ENCODE data around the gene NME1.
"Not testable (repeated sequence)": the region's sequence is repeated elsewhere in the genome, so short reads cannot be mapped to it uniquely, and the experiment has no call there.

The NME1 gene

GRCh38 chr17:51147650-51148049 lies 5.7 kb upstream of the NME1 start:
- DNase-seq, result no peak

GRCh38 chr17:51149163-51149562 lies 4.2 kb upstream of the NME1 start:
- DNase-seq, result no peak

GRCh38 chr17:51150932-51151331 lies 2.4 kb upstream of the NME1 start:
- DNase-seq, result no peak

- no peak for DNase-seq
Observed at GRCh38 chr17:51152766-51153209, 571 bp upstream of the NME1 start.

- DNase-seq, result no peak
Observed at GRCh38 chr17:51154176-51154575, 817 bp downstream of the NME1 start.

DNA sequence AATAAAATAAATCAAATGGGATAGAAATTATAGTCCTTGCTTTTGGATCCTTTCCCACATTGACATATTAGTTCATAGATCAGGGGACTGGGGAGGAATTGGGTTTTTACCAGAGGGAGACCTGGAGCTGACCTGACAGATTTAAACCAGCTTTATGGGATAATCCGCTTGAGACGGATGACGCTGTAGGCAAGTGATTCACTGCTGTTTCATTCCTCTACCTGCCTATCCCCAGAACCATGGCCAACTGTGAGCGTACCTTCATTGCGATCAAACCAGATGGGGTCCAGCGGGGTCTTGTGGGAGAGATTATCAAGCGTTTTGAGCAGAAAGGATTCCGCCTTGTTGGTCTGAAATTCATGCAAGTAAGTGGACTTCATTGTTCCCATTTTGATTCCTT lies 2.1 kb downstream of the NME1 start:
- no peak for DNase-seq

DNA sequence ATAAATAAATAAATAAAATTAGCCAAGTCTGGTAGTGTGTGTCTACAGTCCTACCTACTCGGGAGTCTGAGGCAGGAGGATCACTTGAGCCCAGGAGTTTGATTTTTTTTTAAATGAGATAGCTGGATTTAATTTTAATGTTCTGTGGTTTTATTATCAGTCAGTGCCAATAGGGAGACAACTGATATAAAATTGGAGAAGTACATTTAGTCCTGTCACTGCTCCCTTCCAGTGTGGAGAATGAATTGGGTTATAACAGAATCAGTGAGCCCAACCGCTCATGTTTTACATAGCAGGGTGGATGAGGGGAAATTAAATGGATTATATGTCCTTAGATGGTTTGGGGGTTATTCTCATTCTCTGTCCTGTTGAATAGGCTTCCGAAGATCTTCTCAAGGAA lies 6.2 kb downstream of the NME1 start:
- no peak for DNase-seq

DNA sequence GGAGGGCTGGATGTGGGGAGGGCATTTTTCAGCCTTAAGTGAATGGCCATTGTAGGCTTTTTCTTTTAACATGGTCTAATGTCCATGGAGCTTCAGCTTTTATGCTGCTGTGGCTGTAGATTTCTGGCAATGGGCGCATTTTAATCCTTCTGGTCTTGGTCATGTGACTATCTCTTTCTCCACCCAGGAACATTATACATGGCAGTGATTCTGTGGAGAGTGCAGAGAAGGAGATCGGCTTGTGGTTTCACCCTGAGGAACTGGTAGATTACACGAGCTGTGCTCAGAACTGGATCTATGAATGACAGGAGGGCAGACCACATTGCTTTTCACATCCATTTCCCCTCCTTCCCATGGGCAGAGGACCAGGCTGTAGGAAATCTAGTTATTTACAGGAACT lies 8.2 kb downstream of the NME1 start:
- DNase-seq, result no peak

DNA sequence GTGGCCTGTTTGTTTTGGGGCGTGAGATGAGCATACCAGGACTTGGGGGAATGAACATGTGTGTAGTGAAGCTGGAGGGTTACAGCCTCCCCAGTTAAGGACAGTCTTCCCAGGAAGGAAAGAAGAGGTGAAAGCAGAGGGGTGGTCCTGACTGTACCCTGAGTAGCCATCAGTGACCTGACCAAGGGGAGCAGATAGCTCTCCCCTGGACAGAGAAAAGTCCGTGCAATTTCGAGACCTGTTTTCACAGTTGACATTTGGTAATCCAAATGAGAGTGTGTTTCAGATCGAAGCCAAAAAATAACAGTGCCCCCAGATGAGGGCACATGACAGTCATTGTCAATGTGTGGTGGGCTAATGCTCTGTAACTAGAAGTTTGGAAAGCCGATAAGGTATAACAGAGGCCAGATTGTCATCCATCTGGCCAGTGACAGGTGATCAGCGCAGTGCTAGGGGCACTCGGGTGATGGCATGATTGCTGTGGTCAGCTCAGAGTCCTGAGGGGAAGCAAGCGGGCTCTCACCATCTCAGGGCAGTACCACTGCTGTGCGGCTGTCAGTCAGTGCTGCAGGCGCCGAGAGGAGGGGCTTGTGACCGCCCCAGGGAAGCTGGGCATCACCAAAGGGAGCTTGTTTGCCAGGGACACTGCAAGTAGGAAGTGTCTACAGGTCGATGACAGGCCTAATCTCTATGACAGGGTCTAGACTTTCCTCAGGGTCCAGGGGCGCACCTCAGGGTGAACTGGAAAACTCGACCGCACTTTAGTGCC lies 11.7 kb downstream of the NME1 start:
- no peak for DNase-seq

DNA sequence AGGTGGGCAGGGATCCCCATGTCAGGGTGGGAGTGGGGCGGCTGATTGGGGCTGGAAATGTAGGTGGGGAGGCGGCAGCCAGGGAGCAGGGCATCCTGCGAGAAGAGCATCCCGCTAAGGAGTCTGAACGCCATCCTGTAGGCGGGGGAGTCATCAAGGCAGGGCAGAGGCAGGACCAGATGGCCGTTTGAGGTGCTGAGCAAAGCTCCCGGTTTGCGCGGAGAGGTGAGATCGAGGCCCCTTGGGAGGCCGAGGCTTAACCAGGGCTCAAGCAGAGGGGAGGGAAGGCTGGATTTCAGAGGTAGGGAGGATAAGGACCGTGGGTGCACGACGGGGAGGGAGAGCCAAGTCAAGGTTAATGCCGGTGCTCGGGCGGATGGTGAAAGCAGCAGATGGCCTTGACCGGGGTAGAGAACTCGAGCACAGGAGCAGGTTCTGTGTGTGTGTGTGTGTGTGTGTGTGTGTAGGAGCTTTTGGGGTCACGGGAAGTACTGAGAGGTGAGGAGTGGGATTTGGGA lies 12.4 kb downstream of the NME1 start:
- DNase-seq, result no peak

- peak; percentile 67 for DNase-seq
Observed at GRCh38 chr17:51166198-51166986, 13.0 kb downstream of the NME1 start, which contains the start of gene NME2. Gene NME2 (plus strand): TSS chr17:51166411. CDS start chr17:51166831, 420 bp downstream.

DNA sequence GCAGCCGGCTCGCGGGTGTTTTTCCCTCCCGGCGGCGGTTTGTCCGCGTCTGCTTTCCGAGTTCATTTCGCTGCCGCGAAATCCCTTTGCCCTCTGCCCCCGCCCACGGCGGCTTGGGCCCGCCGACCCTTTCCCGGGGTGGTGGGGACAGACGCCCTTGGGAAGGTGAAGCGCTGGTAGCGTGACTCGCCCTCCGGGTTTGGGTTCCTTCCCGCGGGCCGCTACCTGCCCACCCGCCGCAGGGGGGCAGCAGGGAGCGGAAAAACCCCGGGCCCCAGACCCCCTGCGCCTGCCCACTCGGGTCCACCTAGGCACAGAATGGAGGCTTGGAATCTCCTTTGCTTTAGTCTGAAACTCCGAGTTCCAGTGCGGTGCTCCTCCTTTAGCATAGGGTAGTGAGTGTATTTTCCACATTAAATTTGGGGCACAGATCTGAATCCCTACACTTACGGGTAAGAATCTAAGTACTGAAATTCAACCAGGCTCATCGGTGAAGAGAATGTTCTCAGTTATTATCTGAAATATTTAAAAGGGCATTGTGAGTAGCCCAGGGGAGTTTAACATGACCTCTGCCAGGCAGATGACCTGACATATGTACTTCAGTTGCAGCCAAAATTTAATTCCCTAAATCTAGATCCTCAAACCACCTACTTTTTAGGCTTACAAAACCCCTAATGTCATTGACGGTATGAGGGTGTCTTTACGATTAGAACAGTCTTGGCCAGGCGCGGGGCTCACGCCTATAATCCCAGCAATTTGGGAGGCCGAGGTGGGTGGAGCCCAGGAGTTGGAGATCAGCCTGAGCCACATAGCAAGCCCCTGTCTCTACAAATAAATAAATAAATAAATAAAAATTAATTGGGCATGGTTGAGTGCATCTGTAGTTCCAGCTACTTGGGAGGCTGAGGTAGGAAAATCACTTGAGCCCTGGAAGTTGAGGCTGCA lies 13.9 kb downstream of the NME1 start:
- peak; percentile 71 for DNase-seq

- no peak for DNase-seq
Observed at GRCh38 chr17:51169340-51169739, 16.0 kb downstream of the NME1 start.

GRCh38 chr17:51170736-51171135 lies 17.4 kb downstream of the NME1 start:
- no peak for DNase-seq

DNA sequence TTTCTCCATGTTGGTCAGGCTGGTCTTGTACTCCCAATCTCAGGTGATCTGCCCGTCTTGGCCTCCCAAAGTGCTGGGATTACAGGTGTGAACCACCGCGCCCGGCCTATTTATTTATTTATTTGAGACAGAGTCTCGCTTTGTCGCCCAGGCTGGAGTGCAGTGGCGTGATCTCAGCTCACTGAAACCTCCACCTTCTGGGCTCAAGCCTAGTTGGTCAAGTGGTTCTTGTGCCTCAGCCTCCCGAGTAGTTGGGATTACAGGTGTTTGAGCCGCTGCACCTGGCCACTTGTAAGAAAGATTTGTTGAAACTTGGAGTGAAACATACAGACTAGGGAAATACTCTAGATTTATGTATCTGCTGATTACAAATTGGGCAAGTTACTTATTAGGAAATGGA lies 18.7 kb downstream of the NME1 start:
- DNase-seq, result not testable (repeated sequence)

- DNase-seq, result no peak
Observed at GRCh38 chr17:51180486-51180885, 27.1 kb downstream of the NME1 start.

DNA sequence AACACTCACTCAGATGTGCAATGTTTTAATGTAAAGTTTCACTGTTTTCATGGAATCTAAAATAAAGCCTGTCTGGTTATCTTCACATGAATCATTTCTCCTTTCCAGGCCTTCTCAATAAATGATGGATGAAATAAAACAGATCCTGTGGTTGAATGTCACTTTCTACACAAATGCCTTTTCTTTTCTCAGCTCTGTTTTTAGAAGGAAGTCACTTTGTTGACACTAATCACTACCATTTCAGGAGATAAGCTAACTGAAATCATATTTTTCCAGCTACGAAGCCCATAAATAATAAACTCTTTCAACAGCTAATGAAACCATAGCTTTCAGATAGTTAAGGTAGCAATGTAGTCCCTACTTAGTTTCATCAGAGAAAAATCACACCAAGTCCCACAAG lies 30.8 kb downstream of the NME1 start:
- no peak for DNase-seq

DNA sequence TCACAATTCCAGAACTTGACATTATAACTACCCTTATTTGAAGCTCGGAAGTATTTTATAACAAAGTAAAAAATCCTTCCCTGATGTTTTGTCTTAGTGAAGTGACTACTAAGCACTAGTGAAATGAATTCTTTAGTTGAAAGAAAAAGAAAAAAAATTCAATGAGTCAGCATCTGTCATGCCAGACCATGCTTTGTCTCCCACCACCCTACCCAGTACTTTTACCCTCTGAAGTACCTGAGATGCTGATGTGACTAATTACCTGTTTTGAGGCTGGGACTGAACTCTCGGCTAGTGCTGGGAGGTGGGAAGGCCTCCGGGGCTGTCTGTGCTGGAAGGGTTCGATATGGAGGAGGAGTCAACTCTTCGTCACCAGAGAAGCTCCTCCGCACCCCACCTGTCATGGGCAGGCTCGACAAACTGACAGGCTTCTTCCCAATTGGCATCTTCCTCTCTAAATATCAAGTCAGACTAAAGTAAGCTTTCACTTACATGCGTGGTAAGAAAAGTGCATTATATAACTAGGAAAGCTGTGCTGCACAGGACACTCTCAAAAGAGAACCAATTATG lies 32.5 kb downstream of the NME1 start:
- DNase-seq, result no peak

GRCh38 chr17:51188271-51188833 lies 35.0 kb downstream of the NME1 start:
- DNase-seq, result no peak

DNA sequence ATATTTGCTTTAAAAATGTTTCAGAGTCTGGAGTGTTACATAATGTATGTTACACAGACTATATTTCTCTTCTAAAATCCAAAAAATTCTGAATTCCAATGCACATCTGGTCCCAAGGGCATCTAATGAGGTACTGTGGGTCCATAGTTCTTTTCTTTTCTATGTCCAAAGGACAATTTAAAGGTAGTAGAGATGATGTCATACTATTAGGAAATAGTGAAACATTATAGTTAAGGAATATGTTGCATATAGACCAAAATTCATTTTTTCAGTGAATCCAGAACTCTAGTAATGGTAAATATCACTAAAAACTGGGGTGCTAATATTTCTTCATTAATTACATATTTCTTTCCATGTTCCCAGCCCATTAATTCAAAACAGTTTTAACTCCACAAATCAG lies 35.8 kb downstream of the NME1 start:
- DNase-seq, result no peak

- no peak for DNase-seq
Observed at GRCh38 chr17:51189628-51190027, 36.3 kb downstream of the NME1 start.

DNA sequence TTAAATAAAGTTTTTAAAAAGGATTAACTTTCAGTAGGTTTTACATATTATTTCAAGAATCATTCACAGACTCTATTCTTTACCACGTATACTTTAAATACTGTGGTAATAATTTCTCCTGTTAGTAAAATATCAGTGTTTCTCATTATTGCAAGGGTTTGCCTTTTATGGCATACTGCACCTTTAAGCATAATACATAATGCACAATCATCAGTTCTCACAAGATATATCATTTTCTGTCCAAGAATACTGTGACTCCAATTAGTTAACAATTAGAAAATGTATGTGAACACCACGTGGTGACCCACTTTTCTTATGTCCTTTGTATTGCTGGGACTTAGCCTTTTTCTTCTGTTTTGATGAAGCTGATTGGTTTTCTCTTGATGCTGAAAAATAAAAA lies 38.5 kb downstream of the NME1 start:
- DNase-seq, result no peak

Data from stimulated activated CD4-positive, alpha-beta T cell treated with anti-CD3 and anti-CD28 coated beads, Interleukin-1b, Interleukin-23, amount 100 ng/mL, for 48 hours (primary cell).